ENCODE data around the gene TMEM45A.

- TF ChIP-seq, protein P1, sequence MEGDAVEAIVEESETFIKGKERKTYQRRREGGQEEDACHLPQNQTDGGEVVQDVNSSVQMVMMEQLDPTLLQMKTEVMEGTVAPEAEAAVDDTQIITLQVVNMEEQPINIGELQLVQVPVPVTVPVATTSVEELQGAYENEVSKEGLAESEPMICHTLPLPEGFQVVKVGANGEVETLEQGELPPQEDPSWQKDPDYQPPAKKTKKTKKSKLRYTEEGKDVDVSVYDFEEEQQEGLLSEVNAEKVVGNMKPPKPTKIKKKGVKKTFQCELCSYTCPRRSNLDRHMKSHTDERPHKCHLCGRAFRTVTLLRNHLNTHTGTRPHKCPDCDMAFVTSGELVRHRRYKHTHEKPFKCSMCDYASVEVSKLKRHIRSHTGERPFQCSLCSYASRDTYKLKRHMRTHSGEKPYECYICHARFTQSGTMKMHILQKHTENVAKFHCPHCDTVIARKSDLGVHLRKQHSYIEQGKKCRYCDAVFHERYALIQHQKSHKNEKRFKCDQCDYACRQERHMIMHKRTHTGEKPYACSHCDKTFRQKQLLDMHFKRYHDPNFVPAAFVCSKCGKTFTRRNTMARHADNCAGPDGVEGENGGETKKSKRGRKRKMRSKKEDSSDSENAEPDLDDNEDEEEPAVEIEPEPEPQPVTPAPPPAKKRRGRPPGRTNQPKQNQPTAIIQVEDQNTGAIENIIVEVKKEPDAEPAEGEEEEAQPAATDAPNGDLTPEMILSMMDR (conservative IDR thresholded peaks at IDR 0.05; ENCODE audit: low read length): no peak
- TF ChIP-seq EZH2phosphoT487 (IDR thresholded peaks at IDR 0.05; ENCODE audit: borderline replicate concordance, low read depth, low read length): no peak
Observed at GRCh38 chr3:100561459-100562158, 69.2 kb downstream of the TMEM45A start.

Data from OCI-LY7 (cell line).